NOMO-1 treated with dmso at 0.1 percent for 144 hours (cell line): Measurements from ENCODE around the gene SYNPO.

Experiments used
- DNase-seq: peaks from one replicate; lab custom pipeline; 2025; ENCODE audit not compliant: unreplicated experiment; lab: John Stamatoyannopoulos, UW

The SYNPO gene

GRCh38 chr5:150676578-150676977 lies 36.1 kb downstream of the SYNPO start:
- DNase-seq, result no peak

- DNase-seq, result no peak
Measured at GRCh38 chr5:150689120-150689519, 48.7 kb downstream of the SYNPO start.

DNA sequence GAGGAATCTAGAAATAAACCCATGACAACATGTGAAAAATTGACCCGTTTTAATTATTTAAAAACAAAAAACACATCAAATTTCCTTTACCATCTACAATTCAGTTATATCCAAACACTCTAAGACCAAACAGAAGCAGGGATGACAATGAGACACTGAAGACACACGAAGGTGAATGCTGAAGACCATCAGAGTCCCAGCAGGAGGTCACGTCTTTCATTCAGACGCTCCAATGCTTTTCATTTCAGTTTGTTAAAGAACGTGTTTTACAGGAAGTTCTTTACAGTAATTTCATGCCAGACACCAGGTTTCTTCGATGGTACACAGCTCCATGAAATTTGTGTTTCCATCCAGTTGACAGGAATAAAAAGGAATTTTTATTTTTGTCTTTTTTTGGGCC lies 50.3 kb downstream of the SYNPO start:
- no peak for DNase-seq

DNA sequence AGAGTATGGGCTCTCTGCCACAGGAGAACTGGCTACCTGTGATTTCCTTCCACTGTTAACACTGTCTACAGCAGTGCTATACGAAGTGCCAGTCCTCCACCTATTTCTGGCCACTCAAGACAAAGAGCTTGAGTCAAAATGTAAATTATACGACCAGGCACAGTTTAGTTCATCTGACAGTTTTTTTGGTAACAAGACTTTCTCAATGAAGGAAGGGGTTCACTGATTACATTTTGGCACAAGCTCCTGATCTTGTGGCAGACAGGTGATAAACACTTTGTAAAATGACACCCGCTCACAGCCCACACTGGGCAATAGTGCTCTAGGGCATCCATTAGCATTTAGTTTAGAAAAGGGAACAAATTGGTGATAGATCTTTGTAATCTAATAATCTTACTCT lies 51.8 kb downstream of the SYNPO start:
- DNase-seq, result no peak

- DNase-seq, result no peak
Measured at GRCh38 chr5:150694612-150695011, 54.2 kb downstream of the SYNPO start.

DNA sequence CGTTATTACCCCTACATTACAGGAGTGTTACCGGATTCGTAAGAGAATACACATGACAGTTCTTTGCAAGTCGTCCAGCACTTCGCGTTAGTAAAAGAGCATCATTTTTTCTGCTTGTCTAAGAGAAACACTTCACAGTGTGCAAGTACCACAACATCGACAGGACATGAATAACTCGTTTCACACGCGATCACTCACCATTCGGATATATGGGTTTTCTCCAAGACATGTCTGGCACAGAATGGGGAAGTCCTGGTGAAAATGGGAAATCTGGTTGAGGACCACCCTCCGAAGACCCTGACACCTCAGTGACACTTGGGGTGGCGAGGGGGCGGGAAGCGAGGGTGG lies 59.8 kb downstream of the SYNPO start:
- no peak for DNase-seq

- DNase-seq, result peak; percentile 86
Measured at GRCh38 chr5:150700594-150701377, 60.3 kb downstream of the SYNPO start, which contains the start of gene RBM22. Gene RBM22, minus strand, starts transcription at chr5:150701062. Its CDS starts 77 bp downstream, at chr5:150700985.

- no peak for DNase-seq
Measured at GRCh38 chr5:150703762-150704161, 63.3 kb downstream of the SYNPO start.

DNA sequence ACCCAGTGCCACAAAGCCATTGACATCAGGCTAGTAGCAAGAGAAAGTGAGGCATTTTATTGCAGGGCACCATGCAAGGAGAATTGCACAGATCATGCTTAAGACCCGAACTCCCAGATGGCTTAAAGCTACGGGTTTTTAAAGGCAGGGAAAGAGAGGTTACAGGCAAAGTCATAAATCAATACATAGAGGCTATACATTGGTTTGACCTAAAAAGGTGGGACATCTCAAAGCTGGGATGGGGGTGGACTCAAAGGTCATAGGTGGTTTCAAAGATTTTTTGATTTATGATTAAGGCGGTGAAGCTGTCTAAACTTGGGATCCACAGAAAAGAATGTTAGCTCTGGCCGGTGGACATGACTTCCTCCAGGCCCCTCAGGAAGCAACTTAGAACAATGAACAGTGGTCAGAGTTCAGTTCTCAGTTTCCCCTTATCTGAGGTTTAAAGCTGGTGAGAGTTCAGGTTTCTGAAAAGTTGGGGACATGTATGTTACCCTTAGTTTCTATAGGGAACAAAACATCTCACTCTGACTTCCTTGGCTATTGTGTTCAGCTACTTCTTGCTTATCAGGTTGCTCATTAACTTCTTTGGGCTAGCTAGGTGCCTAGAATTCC lies 66.4 kb downstream of the SYNPO start:
- DNase-seq, result no peak
